Measurements from ENCODE around the gene DCLK1.

DNA sequence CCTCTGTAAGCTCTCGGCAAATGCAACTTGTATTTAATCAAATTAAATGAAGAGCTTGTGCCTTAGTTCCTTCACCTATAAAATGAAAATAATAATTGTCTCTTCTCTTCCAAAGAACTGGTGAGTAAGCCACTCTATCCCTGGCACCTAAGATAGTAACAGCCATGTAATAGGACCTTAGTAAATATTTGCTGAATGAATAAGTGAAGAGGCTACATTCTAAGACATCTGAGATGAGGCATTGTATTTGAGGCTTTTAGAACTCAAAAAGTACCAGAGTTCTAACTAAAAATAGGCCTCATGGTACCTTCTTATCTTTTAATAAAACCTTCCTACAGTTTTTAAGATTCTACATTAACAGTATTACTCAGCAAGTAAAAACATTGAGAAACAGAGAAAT lies 17.3 kb upstream of the DCLK1 start:
- TF ChIP-seq, protein P1, sequence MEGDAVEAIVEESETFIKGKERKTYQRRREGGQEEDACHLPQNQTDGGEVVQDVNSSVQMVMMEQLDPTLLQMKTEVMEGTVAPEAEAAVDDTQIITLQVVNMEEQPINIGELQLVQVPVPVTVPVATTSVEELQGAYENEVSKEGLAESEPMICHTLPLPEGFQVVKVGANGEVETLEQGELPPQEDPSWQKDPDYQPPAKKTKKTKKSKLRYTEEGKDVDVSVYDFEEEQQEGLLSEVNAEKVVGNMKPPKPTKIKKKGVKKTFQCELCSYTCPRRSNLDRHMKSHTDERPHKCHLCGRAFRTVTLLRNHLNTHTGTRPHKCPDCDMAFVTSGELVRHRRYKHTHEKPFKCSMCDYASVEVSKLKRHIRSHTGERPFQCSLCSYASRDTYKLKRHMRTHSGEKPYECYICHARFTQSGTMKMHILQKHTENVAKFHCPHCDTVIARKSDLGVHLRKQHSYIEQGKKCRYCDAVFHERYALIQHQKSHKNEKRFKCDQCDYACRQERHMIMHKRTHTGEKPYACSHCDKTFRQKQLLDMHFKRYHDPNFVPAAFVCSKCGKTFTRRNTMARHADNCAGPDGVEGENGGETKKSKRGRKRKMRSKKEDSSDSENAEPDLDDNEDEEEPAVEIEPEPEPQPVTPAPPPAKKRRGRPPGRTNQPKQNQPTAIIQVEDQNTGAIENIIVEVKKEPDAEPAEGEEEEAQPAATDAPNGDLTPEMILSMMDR (IDR thresholded peaks at IDR 0.05), result no peak
- TF ChIP-seq POLR2A (IDR thresholded peaks at IDR 0.05), result no peak

Data from lower leg skin (tissue), 3 donors.